NCI-H510A (cell line): ENCODE data around the gene IDH3A.
"Not testable (repeated sequence)": the region's sequence is repeated elsewhere in the genome, so short reads cannot be mapped to it uniquely, and the experiment has no call there.

Source experiments
- DNase-seq: peaks from one replicate; lab custom pipeline; 2025; lab: John Stamatoyannopoulos, UW

IDH3A gene

GRCh38 chr15:78129751-78130287 lies 19.3 kb upstream of the IDH3A start:
- DNase-seq = no peak

- DNase-seq = no peak
Measured at GRCh38 chr15:78130466-78131294, 18.5 kb upstream of the IDH3A start.

DNA sequence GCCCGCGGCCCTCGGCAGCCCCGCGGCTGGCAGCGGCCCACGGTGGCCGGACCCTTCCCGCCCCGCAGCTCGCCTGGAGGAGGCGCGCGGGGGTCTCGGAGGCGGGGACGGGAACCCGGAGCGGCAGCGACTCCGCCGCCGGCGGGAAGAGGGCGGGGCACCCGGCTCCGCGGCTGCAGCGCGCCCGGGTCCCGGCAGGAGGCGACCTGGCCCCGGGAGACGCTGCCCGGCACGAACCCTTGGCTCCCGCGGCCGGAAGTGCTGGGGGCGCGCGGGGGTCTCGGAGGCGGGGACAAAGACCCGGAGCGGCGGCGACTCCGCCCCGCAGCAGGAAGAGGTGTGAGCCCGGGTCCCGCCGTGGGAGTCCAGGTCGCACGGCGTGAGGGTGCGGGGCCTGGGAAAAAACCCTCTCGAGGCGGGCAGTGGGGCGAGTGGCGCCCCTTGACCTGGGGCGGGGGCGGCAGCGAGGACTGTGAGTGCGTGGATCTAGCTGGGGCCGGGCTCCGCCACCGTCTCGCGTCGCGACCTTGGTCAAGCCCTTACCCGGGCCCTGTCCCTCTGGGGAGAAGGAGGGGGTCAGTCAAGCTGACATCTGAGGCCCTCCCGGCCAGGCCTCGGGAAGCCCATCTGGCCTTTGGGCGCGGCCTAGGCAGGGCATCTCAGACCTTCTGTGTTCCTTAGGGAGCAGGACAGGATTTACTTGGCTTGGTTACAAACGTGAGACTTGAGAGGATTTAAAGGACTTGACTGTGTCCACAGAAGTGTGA lies 17.7 kb upstream of the IDH3A start, which contains the start of gene CIB2:
TSS of gene CIB2 (minus strand) at position 151 of the 767 bp plus-strand sequence. CDS start 230 bp downstream, outside the sequence.
- DNase-seq = peak; percentile 61

DNA sequence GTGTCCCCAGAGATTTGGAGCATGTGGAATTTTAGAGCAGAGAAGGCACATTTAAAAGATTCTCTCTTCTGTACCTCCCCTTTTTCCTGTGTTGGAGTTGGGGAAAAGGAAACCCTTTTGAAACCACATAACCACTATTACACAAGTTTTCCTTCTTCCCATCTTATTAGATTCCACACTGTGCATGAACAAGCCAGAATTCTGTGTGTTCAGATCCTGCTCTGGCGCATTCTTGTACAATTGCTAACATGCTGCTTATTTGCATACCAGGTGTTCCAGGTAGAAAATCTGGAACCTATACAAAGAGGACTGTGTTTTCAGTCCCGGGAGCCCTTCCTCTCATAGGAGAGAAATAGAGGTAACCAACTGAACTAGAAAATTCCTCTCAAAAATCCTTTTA lies 15.4 kb upstream of the IDH3A start:
- DNase-seq = no peak

DNA sequence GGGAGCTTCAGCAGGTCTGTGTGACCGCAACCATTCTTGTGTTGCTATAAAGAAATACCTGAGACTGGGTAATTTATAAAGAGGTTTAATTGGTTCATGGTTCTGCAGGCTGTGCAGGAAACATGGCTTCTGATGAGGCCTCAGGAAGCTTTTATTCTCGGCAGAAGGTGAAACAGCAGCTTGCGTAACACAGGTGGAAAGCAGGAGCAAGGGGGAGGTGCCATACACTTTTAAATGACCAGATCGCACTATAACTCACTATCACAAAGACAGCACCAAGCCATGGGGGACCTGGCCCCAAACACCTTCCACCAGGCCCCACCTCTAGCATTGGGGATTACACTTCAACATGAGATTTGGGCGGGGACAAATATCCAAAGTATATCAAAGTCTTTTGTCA lies 9.6 kb upstream of the IDH3A start:
- DNase-seq = no peak

- DNase-seq = no peak
Measured at GRCh38 chr15:78140292-78140691, 8.9 kb upstream of the IDH3A start.

DNA sequence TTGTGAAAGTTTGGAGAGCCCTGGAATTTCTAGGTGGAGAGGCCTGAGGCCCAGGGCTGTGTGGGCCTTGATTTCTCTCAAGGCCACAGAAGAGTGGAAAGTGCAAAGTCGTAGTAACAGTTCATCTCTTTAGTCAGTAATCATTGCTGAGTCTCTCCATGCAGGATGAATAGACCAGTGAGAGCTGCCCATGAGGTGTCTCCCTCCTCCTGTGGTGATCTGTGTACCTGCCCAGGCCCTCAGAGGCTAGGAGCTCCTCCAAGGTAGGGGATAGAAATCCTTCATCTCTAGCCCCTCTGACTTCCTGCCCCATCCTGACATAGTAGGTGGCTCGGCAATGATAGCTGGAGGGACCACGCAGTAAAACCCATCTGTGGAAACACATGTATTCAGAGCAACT lies 6.8 kb upstream of the IDH3A start:
- DNase-seq = no peak

- DNase-seq = no peak
Measured at GRCh38 chr15:78146425-78147154, 2.6 kb upstream of the IDH3A start.

DNA sequence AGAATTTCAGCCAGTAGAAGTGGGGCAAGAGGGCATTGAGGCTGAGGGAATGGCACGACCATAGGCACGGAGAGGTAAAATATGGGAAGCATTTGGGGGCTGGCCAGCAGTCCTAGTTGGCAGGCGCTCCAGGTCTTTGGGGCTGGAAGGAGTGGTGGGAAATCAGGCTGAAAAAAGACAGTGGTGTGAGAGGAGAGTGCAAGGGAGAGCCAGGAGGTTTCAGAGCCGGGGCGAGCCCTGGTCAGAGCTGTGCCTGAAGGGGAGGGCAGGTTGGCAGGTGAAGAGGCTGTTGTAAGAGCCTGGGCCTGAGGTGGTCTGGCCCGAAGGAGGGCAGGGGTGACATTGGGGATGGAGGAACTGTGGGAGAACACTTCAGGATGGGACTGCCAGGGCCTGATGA lies 1.6 kb upstream of the IDH3A start:
- no peak for DNase-seq

- no peak for DNase-seq
Measured at GRCh38 chr15:78148392-78149067, 632 bp upstream of the IDH3A start.

GRCh38 chr15:78149805-78150751 lies 916 bp downstream of the IDH3A start:
- DNase-seq = no peak

GRCh38 chr15:78151075-78151474 lies 1.9 kb downstream of the IDH3A start:
- DNase-seq = not testable (repeated sequence)

GRCh38 chr15:78154955-78155354 lies 5.8 kb downstream of the IDH3A start:
- DNase-seq = no peak

DNA sequence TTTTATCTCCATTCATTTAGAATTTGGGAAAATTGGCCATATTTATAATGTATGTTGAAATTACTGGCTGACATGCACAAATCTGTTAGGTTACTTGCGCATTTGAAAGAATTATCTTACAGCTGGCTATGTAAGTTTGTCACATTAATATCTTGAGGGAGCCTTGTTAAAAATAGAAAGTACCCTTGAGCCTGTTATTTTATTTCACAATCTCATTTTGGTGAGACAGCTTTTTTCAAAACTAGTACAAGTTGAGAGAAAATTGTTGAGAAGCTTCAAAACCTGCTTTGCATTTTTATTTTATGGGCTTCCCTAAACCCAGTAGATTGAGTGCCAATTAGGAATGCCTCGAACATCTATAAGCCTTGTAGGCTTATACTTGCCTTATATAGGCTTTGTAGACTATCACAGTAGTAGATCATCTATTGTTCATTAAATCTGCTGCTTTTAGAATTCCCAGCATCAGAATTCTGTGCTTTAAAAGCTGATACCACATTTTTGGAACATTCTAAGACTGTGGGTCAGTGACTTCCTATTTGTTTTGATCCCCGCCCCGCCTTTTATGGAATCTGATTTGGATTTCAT lies 6.3 kb downstream of the IDH3A start:
- DNase-seq = no peak

GRCh38 chr15:78156653-78157052 lies 7.5 kb downstream of the IDH3A start:
- DNase-seq = no peak

- no peak for DNase-seq
Measured at GRCh38 chr15:78157203-78157602, 8.0 kb downstream of the IDH3A start.

DNA sequence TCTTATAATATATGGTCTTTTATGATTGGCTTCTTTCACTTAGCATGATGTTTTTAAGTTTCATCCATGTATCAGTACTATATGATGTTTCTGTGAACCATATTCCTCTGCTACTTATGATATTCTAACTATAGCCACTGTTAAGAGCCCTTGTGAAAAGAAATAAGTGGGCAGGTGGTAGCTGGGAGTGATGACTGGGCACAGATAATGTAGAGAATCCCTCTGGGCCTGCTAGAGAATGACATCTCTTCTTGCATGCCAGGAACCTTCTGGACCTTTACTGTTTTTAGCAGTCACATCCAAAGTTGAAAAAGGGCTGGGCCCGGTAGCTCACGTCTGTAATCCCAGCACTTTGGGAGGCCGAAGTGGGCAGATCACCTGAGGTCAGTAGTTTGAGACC lies 10.2 kb downstream of the IDH3A start:
- DNase-seq = no peak

- DNase-seq = no peak
Measured at GRCh38 chr15:78162038-78162437, 12.9 kb downstream of the IDH3A start.

DNA sequence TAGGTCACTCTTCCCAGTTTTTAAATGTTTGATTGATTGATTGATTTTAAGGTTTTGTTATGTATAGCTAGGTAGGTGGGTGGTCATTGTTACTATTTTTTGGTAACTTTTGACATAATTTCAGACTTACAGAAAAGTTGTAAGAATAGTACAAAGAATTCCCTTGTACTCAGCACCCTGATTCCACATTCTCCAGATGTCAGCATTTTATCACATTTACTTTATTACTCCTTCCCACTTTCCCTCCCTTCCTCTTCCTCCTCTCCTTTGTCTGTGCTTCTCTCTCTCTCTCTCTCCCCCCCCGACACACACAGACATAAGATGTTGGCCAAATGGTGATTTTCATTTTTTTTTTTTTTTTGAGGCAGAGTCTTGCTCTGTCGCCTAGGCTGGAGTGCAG lies 14.8 kb downstream of the IDH3A start:
- no peak for DNase-seq

DNA sequence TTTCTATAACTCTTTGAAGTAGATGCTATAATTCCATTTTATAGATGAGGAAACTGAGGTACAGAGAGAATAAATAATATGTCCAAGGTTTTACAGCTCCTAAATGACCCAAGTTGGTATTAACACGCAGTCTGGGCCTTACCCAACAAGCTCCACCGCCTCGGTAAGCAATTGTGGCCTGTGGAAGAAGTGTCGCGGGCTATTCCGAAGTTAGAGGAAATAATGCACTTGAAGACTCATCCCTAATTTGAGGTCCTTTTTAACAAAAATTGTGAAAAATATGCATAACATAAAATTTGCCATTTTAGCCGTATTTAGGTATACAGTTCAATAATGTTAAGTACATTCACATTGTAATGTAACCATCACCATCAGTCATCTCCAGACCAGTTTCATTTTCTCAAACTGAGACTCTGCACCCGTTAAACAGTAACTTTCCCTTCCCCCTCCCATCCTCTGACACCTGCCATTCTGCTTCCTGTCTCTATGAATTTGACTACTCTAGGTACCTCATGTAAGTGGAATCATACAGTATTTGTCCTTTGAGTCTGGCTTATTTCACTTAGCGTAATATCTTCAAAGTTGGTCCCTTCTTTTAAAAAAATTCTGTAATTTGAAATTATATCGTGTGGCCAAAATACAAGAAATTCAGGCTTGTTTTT lies 18.2 kb downstream of the IDH3A start:
- no peak for DNase-seq
